Measurements from ENCODE around the gene DLGAP1.

Gene DLGAP1

DNA sequence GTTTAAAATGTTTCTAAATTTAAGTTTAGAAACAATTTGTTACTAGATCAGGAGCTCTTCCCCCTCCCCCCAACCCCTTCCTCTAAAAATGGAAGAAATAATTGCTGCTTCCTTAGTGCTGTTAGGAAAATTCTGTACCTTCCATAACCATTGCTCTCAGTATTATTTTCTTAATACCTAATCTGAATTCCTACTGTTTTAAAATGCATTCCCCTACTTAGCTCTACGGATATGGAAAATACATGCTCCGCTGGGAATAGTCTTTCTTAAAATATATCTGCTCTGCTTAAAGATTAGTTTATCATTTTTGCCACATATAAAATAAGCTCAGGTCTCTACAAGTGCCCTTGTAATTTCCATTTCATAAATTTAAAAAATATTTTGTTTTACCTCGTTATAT lies 789.9 kb downstream of the DLGAP1 start:
- Histone ChIP-seq H3K79me2 (ENCODE audit: insufficient read depth, low read length) (no peaks in the 10 kb centered on the region), H3K9me2 (replicated peaks; ENCODE audit: insufficient read depth, low read length) (no peaks in the 10 kb centered on the region), H3K4me3 (ENCODE audit: insufficient read depth, low read length, poor library complexity, severe bottlenecking) (no peak overlapping the region), H3K4me2 (ENCODE audit: low read depth, low read length, poor library complexity, severe bottlenecking) (no peak overlapping the region), H4K20me1 (ENCODE audit: low read depth, low read length) (no peaks in the 10 kb centered on the region), H3K27me3 (ENCODE audit: low read length) (no peaks in the 10 kb centered on the region), H3K9me3 (ENCODE audit: insufficient read depth, low read length) (no peaks in the 10 kb centered on the region), H3F3A (ENCODE audit: insufficient read depth) (no peaks in the 10 kb centered on the region), H3K9ac (ENCODE audit: low read length) (no peak overlapping the region), H2AFZ (ENCODE audit: low read depth, low read length, severe bottlenecking) (no peak overlapping the region), H3K36me3 (ENCODE audit: low read length) (no peaks in the 10 kb centered on the region), H3K27ac (ENCODE audit: low read depth, low read length) (no peak overlapping the region)
- no peak for TF ChIP-seq EZH2phosphoT487 (conservative IDR thresholded peaks at IDR 0.05; ENCODE audit: low read length)
- TF ChIP-seq, protein P1, sequence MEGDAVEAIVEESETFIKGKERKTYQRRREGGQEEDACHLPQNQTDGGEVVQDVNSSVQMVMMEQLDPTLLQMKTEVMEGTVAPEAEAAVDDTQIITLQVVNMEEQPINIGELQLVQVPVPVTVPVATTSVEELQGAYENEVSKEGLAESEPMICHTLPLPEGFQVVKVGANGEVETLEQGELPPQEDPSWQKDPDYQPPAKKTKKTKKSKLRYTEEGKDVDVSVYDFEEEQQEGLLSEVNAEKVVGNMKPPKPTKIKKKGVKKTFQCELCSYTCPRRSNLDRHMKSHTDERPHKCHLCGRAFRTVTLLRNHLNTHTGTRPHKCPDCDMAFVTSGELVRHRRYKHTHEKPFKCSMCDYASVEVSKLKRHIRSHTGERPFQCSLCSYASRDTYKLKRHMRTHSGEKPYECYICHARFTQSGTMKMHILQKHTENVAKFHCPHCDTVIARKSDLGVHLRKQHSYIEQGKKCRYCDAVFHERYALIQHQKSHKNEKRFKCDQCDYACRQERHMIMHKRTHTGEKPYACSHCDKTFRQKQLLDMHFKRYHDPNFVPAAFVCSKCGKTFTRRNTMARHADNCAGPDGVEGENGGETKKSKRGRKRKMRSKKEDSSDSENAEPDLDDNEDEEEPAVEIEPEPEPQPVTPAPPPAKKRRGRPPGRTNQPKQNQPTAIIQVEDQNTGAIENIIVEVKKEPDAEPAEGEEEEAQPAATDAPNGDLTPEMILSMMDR (IDR thresholded peaks at IDR 0.05; ENCODE audit: insufficient read depth, low read length, poor library complexity, severe bottlenecking) = no peak

DNA sequence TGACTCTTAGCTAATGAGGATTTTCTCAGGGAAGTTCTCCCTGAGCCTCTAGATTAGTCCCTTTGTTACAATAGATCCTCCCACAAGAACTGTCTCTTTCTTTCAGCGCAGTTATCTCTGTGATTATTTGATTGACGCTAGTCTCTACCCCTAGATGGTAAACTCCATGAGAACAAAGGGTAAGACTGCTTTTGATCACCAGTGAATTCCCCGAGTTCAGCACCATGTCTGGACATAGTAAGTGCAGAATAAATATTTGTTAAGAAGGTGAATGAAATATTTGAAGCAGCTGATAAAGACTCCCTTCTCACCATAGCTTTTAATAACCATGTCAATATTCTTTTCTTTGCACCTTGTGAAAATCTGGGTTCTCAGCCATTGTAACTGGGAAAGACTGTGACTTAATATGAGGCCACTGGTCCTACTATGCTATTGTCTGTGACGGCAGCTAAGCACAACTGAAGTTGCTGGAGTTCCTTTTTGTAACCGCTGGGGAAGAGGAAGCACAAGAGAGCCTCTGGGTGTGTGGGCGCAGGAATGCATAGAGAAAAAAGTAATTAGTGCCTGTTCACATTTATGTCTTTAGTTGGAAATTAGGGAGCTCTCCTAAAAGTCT lies 790.4 kb downstream of the DLGAP1 start:
- Histone ChIP-seq H2AFZ (ENCODE audit: low read depth, low read length, severe bottlenecking) (no peak overlapping the region), H3K79me2 (ENCODE audit: insufficient read depth, low read length) (no peaks in the 10 kb centered on the region), H3K4me3 (ENCODE audit: insufficient read depth, low read length, poor library complexity, severe bottlenecking) (no peak overlapping the region), H3K36me3 (ENCODE audit: low read length) (no peaks in the 10 kb centered on the region), H3K27ac (ENCODE audit: low read depth, low read length) (no peak overlapping the region), H3F3A (ENCODE audit: insufficient read depth) (no peaks in the 10 kb centered on the region), H4K20me1 (ENCODE audit: low read depth, low read length) (no peaks in the 10 kb centered on the region), H3K9me2 (replicated peaks; ENCODE audit: insufficient read depth, low read length) (no peaks in the 10 kb centered on the region), H3K9ac (ENCODE audit: low read length) (no peak overlapping the region), H3K4me2 (ENCODE audit: low read depth, low read length, poor library complexity, severe bottlenecking) (no peak overlapping the region), H3K9me3 (ENCODE audit: insufficient read depth, low read length) (no peaks in the 10 kb centered on the region), H3K27me3 (ENCODE audit: low read length) (no peaks in the 10 kb centered on the region)
- TF ChIP-seq EZH2phosphoT487 (conservative IDR thresholded peaks at IDR 0.05; ENCODE audit: low read length) = no peak

DNA sequence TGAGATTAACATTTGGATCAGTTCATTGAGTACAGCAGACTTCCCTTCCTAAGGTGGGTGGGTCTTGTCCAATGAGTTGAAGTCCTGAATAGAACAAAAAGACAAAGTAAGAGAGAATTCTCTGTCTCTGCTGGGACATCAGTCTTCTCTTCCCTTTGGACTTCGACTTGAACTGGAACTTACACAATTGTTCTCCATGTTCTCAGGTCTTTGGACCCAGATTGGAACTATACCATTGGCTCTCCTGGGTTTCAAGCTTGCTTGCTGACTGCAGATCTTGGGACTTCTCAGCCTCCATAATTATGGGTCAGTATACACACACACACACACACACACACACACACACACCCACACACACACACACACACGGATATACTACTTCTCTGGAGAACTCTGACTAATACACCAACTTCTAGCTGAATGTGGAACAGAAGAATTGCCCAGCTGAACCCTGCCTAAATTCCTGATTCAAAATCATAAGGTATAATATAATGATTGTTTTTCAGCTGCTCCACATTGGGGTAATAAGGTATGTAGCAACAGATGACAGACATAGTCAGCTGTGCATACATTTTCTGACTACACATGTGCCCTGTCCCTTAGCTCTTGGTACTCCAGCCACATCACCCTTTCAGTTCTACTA lies 791.1 kb downstream of the DLGAP1 start:
- Histone ChIP-seq H3K79me2 (ENCODE audit: insufficient read depth, low read length) (no peaks in the 10 kb centered on the region), H3K9ac (ENCODE audit: low read length) (no peak overlapping the region), H3K36me3 (ENCODE audit: low read length) (no peaks in the 10 kb centered on the region), H3F3A (ENCODE audit: insufficient read depth) (no peaks in the 10 kb centered on the region), H3K9me3 (ENCODE audit: insufficient read depth, low read length) (no peaks in the 10 kb centered on the region), H4K20me1 (ENCODE audit: low read depth, low read length) (no peaks in the 10 kb centered on the region), H3K27me3 (ENCODE audit: low read length) (no peaks in the 10 kb centered on the region), H3K4me2 (ENCODE audit: low read depth, low read length, poor library complexity, severe bottlenecking) (no peak overlapping the region), H3K4me3 (ENCODE audit: insufficient read depth, low read length, poor library complexity, severe bottlenecking) (no peak overlapping the region), H3K9me2 (replicated peaks; ENCODE audit: insufficient read depth, low read length) (no peaks in the 10 kb centered on the region), H3K27ac (ENCODE audit: low read depth, low read length) (no peak overlapping the region), H2AFZ (ENCODE audit: low read depth, low read length, severe bottlenecking) (no peak overlapping the region)
- TF ChIP-seq, protein P1 (IDR thresholded peaks at IDR 0.05; ENCODE audit: insufficient read depth, low read length, poor library complexity, severe bottlenecking) = no peak
- TF ChIP-seq EZH2phosphoT487 (conservative IDR thresholded peaks at IDR 0.05; ENCODE audit: low read length) = no peak

DNA sequence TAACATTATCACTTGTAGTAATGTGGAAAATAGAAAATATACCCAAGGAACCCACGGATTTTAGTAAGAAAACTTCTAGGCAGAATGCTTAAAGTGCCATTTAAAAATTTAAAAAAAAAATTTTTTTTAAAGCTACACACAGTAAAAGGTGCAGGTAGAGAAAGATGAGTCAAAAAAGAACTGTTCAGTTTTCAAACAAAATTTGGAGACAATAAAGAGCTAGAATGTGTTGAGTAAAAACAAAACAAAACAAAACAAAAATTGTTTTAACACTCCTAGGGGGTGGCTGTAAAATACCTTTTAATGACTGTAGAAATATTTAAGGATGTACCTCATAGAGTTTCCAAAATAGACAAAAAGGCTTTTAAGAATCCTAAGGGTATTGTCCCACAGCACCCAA lies 793.1 kb downstream of the DLGAP1 start:
- Histone ChIP-seq H3K9me2 (replicated peaks; ENCODE audit: insufficient read depth, low read length) (no peaks in the 10 kb centered on the region), H3K9me3 (ENCODE audit: insufficient read depth, low read length) (no peaks in the 10 kb centered on the region), H3K4me3 (ENCODE audit: insufficient read depth, low read length, poor library complexity, severe bottlenecking) (no peak overlapping the region), H4K20me1 (ENCODE audit: low read depth, low read length) (no peaks in the 10 kb centered on the region), H3K36me3 (ENCODE audit: low read length) (no peaks in the 10 kb centered on the region), H3K4me2 (ENCODE audit: low read depth, low read length, poor library complexity, severe bottlenecking) (no peak overlapping the region), H3K27ac (ENCODE audit: low read depth, low read length) (no peak overlapping the region), H2AFZ (ENCODE audit: low read depth, low read length, severe bottlenecking) (no peak overlapping the region), H3F3A (ENCODE audit: insufficient read depth) (no peaks in the 10 kb centered on the region), H3K79me2 (ENCODE audit: insufficient read depth, low read length) (no peaks in the 10 kb centered on the region), H3K27me3 (ENCODE audit: low read length) (no peaks in the 10 kb centered on the region), H3K9ac (ENCODE audit: low read length) (no peak overlapping the region)
- TF ChIP-seq, protein P1 (IDR thresholded peaks at IDR 0.05; ENCODE audit: insufficient read depth, low read length, poor library complexity, severe bottlenecking) = no peak
- no peak for TF ChIP-seq EZH2phosphoT487 (conservative IDR thresholded peaks at IDR 0.05; ENCODE audit: low read length)
